Measurements from ENCODE around the gene DCLK1. TPM values are rescaled to one million over a fixed set of nuclear protein-coding genes. Genes with fewer than 3 reads are reported as not detected.

DCLK1 gene
- total RNA-seq, 1 donor from 2014 or later: 55.5 TPM

DNA sequence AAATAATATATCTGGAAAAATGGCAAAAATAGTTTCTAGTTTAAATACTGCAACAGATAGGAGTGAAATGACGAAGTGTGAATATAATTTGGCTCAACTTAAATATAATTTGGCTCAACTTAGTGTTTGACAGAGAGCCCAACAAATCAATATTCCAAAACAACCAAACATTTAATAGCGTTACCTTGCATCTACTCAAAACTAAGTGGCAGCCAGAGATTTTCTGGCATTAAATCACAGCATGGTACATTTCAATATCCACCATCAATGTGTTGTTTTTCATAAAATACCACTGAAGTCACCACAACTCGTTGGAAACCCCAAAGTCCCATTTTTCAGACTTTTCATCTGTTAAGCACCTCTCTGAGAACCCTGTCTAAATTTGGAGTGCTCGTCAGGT is 69.6 kb downstream of the DCLK1 start:
- ATAC-seq (no peak), DNase-seq (ENCODE audit: low spot score) (no peak)
- intact Hi-C loops (cut with DNase I): no loop called here

DNA sequence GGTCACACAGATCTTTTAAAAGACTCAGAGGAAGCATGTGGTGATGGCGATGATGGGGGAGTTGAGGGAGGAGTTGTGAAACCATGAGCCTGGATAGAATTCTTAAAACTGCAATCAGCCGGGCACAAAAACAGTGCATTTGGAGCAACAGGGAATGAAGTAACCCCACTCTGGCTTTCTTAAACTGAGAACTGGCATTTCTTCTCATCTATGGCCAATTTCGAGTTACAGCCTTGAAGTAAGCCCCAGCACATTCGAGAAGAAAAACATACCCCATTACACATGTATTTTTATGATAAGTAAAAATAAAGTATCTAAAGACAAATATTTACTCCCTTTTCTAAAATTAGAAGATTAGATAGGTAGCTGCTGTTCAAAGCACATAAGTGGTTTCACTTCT is 70.1 kb downstream of the DCLK1 start:
- DNase-seq (ENCODE audit: low spot score): no peak
- ATAC-seq: no peak

DNA sequence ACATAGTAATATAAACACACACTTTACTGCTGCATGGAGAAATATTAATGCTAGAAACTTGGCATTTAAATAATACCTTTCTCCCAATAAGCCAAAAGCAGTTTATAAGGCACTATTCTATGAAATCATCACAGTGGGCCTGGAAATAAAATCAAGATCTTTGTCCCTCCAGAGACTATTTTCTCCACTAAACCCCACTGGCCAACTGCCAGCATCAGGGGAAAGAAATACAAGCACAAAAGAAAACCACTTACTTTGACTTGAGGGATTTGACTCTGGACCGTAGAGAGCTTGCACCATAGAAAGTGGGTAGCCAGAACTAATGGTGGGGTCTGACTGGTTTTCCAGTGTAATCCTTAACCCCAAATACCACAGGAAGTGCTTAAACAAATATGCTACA is 71.9 kb downstream of the DCLK1 start:
- intact Hi-C loops (cut with DNase I): no loop called here
- DNase-seq (ENCODE audit: low spot score) (peak; percentile 69), ATAC-seq (peak; percentile 59)

More for the DNA sequence above, 70.1 kb downstream of the DCLK1 start:
- intact Hi-C loops (cut with DNase I): no loop called here

DNA sequence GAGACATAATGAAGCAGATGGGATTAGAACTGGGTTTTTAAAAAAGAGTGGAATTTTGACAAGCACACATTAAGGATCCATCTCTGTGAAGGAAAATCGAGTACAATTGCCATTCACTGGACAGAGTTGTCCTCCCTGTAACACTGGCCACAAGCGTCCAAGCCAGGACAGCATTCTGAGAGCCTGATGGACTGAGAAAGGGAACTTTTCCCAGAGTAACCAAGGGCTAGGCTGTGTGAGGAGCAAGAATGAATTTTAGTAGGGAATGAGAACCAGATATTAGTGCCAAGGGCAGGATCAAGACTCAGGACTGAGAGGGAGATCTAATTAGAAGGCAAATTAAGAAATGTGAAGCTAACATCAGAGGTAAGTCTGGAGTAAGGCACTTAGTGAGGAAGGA is 73.1 kb downstream of the DCLK1 start:
- ATAC-seq (no peak), DNase-seq (ENCODE audit: low spot score) (no peak)
- intact Hi-C loops (cut with DNase I): no loop called here

DNA sequence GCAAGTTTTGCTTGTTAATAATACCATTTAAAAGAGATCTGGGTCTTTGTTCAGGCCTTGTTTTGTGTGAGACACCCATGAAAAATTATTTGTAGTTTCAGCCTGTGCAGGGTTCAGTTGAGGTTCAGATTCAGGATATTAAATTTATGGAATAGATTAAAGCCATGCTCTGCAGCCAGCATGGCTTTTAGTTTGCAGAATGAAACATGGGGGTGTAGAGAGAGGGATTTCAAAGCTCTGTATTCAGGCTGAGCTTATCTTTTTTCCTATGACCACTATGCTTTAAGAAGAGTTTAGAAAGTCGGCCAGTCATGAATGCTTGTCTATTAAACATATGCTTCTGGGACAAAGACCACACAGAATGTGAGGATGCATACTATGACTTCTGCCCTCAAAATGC is 73.6 kb downstream of the DCLK1 start:
- DNase-seq (ENCODE audit: low spot score): no peak
- intact Hi-C loops (cut with DNase I): no loop called here
- no peak for ATAC-seq

DNA sequence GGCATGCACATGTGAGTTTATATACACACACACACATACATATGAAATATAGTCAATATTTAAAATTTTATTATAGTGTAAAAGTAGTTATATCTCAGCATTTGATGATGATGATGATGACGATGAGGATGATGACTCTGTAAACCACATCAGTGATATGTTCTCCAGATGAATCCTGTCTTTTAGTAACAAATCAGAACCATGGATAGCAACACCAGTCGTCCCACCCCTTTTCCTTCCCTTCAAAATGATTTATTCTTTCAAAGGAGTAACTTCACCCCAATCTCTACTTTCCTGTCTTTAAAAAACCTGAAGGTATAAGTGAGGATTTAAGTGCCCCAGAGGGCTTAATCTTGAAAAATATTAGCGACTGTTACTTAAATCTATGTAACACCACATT is 74.1 kb downstream of the DCLK1 start:
- intact Hi-C loops (cut with DNase I): no loop called here
- ATAC-seq: no peak

DNA sequence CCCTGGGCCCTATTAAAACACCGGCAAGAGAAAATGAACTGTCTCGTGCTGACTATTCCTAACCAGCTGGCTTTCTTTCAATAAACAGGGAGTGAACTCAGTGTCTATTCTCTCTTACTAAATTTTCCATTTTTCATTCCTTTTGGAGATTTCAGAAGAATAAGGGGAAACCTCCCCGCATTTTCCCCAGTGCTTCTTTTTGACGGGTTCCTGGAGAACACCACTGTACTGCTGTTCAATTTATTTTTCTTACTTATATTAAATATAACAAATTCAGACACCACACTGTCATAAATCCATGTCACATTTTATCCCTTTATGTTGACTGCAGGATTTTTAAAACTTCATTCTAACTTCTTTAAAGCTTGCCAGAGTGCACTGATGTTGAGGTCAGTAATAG is 75.8 kb downstream of the DCLK1 start:
- DNase-seq (ENCODE audit: low spot score): no peak

More for the DNA sequence above, 74.1 kb downstream of the DCLK1 start:
- no peak for DNase-seq (ENCODE audit: low spot score)

DNA sequence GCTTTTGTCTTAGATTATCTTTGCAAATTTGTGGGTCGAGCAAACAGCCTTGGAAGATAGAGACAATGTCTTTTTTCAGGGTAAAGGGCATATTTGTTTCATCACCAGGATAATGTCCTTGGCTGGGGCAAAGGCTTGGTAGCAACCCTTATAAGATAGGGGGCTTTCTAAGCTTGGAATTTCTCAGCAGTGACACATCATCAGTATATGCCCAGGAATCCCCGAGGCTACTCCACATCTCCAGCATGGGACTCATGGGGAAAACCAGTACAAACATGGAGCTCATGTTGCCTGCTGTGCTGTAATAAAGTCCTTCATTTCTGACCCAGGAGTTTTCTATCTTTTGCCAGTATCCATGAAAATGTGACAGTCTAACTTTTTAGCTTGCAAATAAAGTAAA is 77.1 kb downstream of the DCLK1 start:
- intact Hi-C loops (cut with DNase I): no loop called here
- ATAC-seq (no peak), DNase-seq (ENCODE audit: low spot score) (no peak)

More for the DNA sequence above, 75.8 kb downstream of the DCLK1 start:
- no peak for ATAC-seq
- intact Hi-C loops (cut with DNase I): no loop called here

DNA sequence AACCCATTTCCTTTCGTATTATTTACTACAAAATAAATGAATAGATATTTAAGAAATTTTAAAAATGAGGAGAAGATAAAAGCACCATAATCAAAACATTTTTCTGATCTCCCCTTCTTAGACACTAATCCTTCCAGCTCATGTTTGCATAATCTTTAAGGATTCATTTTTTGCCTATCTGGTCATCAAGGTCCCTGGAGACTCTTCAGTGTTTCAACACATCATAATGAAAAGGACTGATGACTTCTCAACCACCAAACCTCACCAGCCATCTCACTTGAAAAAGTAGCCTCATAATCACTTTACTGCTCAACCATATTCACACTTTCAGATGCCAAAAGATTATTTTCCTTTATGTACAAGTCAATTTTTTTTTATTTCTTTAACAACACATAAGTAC is 80.1 kb downstream of the DCLK1 start:
- intact Hi-C loops (cut with DNase I): no loop called here
- no peak for DNase-seq (ENCODE audit: low spot score)
- ATAC-seq: peak; percentile 79

DNA sequence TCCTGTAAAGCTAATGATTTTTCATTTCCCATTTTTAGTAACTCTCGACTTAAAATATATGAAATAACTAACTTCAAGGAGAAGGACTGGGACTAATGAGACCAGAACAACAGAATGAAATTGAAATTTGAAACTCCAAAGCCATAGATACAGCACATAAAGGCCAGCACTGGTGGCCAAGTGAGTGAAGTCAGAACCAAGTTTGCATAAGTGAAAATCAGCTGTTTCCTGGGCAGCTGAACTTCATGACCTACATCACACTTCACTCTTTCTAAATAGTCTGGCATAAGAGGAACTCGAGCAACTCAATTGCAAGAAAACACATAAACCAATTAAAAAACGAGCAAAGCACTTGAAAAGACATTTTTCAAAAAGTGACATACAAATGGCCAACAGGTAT is 84.5 kb downstream of the DCLK1 start:
- ATAC-seq (no peak), DNase-seq (ENCODE audit: low spot score) (no peak)
- intact Hi-C loops (cut with DNase I): no loop called here

DNA sequence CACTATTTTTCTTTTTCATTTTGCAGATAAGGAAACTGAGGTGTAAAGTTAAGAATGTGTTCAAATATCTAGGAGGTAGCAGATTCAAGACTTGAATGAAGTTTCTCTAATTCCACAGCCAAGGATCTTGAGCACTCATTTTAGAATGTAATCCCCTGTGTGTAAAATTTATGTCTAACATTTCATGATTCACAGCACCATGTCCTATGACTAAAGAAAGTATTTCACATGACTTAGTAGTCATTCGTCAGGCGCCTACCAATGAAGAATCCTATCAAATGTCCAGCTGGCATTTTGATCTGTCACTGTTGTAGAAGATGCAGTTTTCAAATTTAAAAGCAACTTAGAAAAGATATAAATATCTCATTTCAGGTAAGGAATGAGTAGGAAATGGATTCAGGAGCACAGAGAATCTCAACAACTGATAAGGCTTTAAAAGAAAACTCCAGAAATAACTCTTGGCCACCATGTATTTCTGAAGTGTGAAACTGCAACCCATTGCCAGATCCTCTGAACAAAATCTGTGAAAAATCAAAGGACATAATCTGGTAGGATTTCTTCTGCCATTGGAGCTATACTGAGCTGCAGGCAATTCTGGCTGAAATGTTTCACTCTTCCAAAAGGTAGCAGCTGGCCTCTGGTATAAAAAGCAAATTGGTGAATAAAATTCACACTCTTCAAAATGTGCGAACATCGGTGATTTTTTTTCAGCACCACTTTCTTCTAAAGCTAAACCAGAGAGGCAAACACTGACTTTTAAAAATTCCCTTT is 92.2 kb downstream of the DCLK1 start:
- intact Hi-C loops (cut with DNase I): no loop called here
- ATAC-seq (no peak), DNase-seq (ENCODE audit: low spot score) (no peak)

DNA sequence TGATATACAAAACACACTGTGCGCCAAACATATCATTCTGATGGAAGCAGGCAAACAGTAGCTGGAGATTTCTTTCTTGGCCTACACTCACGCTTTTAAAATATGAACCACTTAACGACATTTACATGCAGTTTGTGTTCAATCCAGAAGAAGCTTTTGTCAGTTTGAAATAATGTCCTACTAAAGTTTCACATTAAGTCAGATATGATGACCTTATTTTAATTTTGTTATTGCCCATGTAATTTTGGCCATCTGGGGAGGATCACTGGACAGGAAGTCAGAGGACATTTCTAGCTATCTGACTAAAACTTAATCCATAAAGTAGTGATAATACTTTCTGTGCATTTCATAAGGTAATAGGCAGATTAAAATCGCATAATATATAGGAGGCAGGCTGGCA is 98.1 kb downstream of the DCLK1 start:
- ATAC-seq: no peak
- intact Hi-C loops (cut with DNase I): no loop called here

DNA sequence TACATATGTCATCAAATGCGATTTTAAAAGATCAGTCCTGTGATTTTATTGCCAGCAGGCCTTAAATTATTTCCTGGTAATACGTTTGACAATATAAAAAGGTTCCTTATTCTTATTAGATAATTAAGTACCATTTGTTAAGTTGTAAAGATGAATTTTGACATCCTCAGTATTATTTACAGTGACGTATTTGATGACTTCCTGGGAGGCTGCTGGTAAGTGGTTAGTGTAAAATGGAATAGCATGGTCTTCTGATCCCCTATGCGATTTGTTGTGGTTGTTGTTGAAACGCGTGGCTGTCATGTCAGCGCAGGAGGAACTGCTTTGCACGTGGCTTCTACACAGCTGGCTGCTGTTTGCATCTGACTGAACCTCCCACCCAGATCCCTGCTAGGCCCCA is 99.7 kb downstream of the DCLK1 start:
- intact Hi-C loops (cut with DNase I): no loop called here
- peak; percentile 25 for ATAC-seq

More for the DNA sequence above, 98.1 kb downstream of the DCLK1 start:
- no peak for DNase-seq (ENCODE audit: low spot score)

DNA sequence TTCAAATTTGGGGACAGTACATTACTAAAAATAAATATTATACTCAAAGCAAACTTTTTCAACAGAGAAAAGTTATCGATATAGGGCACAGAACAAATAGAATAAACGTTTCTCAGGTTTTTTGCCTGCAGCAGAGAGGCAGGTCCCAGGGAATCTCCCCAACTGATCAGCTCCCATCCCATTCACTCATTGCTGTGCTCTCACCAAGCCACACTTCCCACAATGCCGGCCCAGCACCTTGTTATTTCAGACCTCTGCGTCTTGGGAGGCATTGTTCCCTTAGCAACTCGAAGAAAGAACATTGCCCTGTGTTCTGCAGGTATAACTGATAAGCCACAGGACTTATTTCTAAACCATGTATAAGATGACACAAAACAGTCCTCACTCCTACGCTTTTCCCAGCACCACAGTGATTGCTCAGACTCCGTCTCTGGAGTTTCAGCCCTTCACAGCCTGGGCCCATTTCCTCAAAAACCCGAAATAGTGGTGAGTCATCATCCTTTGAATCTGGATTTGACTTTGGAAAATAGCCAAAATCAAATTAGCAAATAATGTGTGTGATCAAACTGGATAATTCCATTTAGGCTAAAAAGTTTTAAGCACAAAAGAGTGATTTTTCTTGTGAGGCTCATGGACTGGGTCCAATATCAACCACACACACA is 100.4 kb downstream of the DCLK1 start:
- ATAC-seq (peak; percentile 84), DNase-seq (ENCODE audit: low spot score) (no peak)
- intact Hi-C loops (cut with DNase I): no loop called here

More for the DNA sequence above, 99.7 kb downstream of the DCLK1 start:
- DNase-seq (ENCODE audit: low spot score): no peak

DNA sequence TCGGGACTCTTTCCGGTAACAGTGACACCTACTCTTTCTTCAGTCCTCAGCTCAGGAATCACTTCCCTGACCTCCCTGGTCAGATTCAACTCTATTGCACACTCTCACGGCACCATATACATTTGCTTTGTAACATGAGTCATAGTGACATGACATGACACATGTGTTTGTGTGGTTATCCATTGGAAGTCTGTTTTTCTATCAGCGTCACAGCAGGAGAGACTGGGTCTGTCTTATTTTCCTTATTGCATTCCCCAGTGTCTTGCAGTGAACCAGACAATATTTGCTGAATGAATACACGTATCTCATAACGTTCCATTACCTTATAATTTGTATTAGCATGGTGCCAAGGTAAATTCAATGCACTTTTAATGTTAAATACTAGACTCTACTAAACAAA is 102.0 kb downstream of the DCLK1 start:
- no peak for ATAC-seq
- intact Hi-C loops (cut with DNase I): no loop called here
- no peak for DNase-seq (ENCODE audit: low spot score)

DNA sequence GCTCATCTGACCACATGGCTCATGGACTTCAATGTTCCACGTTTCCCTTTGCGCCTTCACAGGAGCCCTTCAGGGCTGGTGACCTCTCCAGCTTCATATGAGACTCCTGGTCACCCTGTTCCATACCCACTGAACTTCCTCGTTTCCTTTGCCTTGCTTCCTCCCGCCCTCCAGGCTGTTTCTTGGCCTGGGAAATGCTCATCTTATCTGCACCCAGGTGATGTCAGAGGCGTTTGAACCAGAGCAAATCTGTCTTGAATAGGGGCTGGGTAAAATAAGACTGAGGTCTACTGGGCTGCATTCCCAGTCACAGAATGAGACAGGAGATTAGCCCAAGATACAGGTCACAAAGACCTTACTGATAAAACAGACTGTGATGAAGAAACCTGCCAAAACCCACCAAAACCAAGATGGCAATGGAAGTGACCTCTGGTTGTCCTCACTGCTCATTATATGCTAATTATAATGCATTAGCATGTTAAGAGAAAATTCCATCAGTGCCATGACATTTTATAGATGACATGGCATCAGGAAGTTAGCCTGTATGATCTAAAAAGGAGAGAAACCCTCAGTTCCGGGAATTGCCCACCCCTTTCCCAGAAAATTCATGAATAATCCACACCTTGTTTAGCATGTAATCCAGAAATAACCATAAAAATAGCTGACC is 102.7 kb downstream of the DCLK1 start:
- DNase-seq (ENCODE audit: low spot score) (no peak), ATAC-seq (no peak)

DNA sequence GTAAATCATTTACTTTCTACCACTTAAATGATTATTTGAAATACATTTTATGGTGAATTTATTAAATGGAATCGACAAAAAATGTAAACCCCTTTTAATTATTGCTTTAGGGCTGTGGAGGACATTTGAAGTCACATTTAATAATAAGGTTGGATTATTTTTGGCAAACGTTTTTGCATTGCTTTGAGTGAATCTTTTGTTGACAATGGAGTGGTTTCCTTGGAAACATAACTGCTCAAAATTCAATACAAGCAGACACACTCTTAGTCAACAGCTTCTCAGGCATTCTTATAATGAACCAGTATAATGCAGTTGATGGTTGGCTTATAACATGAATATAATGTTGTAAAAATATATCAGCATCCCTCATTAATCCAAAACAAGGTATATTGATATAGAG is 104.7 kb downstream of the DCLK1 start:
- intact Hi-C loops (cut with DNase I): no loop called here
- ATAC-seq (no peak), DNase-seq (ENCODE audit: low spot score) (no peak)

More for the DNA sequence above, 102.7 kb downstream of the DCLK1 start:
- intact Hi-C loops (cut with DNase I): no loop called here

DNA sequence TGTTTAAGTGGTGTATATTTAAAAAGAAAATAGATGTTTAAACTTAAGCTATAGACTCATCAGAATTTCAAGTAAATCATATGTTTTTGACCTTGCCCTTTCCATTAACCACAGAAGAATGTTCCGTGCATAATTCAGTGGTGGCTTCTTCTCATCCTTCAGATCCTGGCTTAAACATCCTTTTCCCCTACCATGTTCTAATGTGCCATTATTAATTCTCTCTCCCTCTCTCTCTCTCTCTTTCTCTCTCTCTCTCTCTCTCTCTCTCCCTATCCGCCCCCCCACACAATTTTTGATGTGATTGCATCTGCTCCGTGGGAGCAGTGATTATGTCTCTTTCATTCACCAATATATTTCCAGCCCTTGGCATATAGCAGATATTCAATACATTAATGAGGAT is 116.4 kb downstream of the DCLK1 start:
- DNase-seq (ENCODE audit: low spot score): no peak
- intact Hi-C loops (cut with DNase I): no loop called here
- no peak for ATAC-seq

DNA sequence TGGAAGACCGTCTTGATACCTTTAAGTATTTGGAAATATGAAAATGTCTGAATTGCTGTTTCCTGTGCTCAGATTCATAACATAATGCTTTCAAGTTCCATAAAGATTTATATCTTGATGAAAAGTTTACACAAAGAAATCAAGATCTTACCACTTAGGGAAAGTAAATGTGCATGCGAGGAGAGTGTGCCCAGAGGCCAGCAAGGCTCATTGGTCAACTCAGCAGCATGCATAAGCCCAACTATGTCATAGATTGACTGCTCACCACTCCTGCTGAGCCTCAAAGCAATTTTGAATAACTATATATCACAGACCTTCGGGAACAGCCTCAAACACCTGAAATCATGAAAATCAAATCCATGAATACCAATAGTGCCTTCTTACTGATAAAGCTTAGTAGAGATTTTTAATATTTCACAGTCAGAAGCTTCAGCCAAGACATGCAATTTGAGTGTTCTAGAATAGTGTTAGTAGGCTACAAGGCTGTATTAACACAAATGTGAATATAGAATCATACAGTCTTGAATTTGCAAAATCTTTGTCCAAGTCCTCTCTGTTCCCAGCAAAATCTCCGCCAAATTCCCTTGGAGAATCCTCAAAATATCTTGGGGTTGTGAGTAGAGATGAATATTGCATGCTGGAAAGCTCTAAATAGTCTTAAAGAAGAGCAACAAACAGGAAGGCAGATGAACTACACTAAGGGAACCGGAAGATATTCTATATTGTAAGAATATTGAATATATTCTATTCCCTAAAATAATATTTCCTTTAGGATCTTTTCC is 124.1 kb downstream of the DCLK1 start:
- ATAC-seq (no peak), DNase-seq (ENCODE audit: low spot score) (no peak)
- intact Hi-C loops (cut with DNase I): no loop called here
